Glutamatergic neuron (in vitro differentiated cells): ENCODE data around the gene BCAR3. TPM values are rescaled to one million over a fixed set of nuclear protein-coding genes. Genes with fewer than 3 reads are reported as not detected.

ENCODE experiments used
- DNase-seq: peaks from one replicate; pipeline ENCODE4 v3.0.0; 2022
- H3K27ac Mint-ChIP-seq: one replicate; pipeline ENCODE4 v1.8.0; 2020; ENCODE audit warnings: mild to moderate bottlenecking, mixed read lengths, inconsistent platforms; ENCODE audit not compliant: unreplicated experiment
- H3K27me3 Mint-ChIP-seq: one replicate; pipeline ENCODE4 v1.8.0; 2020; ENCODE audit warnings: mild to moderate bottlenecking, moderate library complexity, mixed read lengths, inconsistent platforms; ENCODE audit not compliant: unreplicated experiment
- H3K36me3 Mint-ChIP-seq: one replicate; pipeline ENCODE4 v1.8.0; 2020; ENCODE audit warnings: mild to moderate bottlenecking, mixed read lengths, inconsistent platforms; ENCODE audit not compliant: unreplicated experiment
- H3K4me1 Mint-ChIP-seq: one replicate; pipeline ENCODE4 v1.8.0; 2020; ENCODE audit warnings: mild to moderate bottlenecking, low read depth, mixed read lengths, inconsistent platforms; ENCODE audit not compliant: unreplicated experiment
- H3K4me3 Mint-ChIP-seq: one replicate; pipeline ENCODE4 v1.8.0; 2020; ENCODE audit warnings: mild to moderate bottlenecking, mixed read lengths, inconsistent platforms; ENCODE audit not compliant: unreplicated experiment
- H3K9me3 Mint-ChIP-seq: one replicate; pipeline ENCODE4 v1.8.0; 2020; ENCODE audit warnings: mild to moderate bottlenecking, moderate library complexity, mixed read lengths, inconsistent platforms; ENCODE audit not compliant: unreplicated experiment
- CTCF ChIP-seq: fragments of 200-600 bp; sonication (generic); IDR thresholded peaks from one replicate; pipeline ENCODE4 v1.5.0; 2021; ENCODE audit not compliant: partially characterized antibody, unreplicated experiment
- total RNA-seq: library from RNA; stranded (reverse); fragmentation: NEBNext Ultra II Directional; extraction: Animal tissue kit (Norgen Biotek cat#: 25700); gene quantifications from one replicate; pipeline ENCODE4 v1.2.1, GENCODE V29; 2021; ENCODE audit not compliant: unreplicated experiment

BCAR3 gene
- total RNA-seq, 1 donor from 2014 or later, result 12.8 TPM

GRCh38 chr1:93615582-93616150 lies 66.0 kb downstream of the BCAR3 start:
- Mint-ChIP-seq H3K36me3 (no peaks in the 10 kb centered on the region), H3K9me3 (peaks cover 13% of the 10 kb centered on the region), H3K4me1 (peaks cover 84% of the 10 kb centered on the region), H3K4me3 (peak overlapping the region; percentile 66), H3K27me3 (peaks cover 11% of the 10 kb centered on the region), H3K27ac (peak overlapping the region; percentile 95)
- DNase-seq, result peak; percentile 46
- TF ChIP-seq CTCF, result no peak

GRCh38 chr1:93614986-93615581 lies 66.6 kb downstream of the BCAR3 start:
- no peak for DNase-seq
- Mint-ChIP-seq H3K27me3 (peaks cover 11% of the 10 kb centered on the region), H3K4me1 (peaks cover 82% of the 10 kb centered on the region), H3K4me3 (peak overlapping the region; percentile 76), H3K36me3 (no peaks in the 10 kb centered on the region), H3K27ac (peak overlapping the region; percentile 95), H3K9me3 (peaks cover 10% of the 10 kb centered on the region)
- TF ChIP-seq CTCF, result no peak

- H3K4me3 Mint-ChIP-seq, result peak overlapping the region; percentile 76
- H3K4me1 Mint-ChIP-seq, result peaks cover 85% of the 10 kb centered on the region
- DNase-seq, result no peak
- no peak for TF ChIP-seq CTCF
- peaks cover 15% of the 10 kb centered on the region for H3K9me3 Mint-ChIP-seq
- peaks cover 11% of the 10 kb centered on the region for H3K27me3 Mint-ChIP-seq
- no peaks in the 10 kb centered on the region for H3K36me3 Mint-ChIP-seq
- peak overlapping the region; percentile 95 for H3K27ac Mint-ChIP-seq
These were observed 67.1 kb downstream of the BCAR3 start for GRCh38 chr1:93614541-93614940.

- Mint-ChIP-seq H3K4me3 (peak overlapping the region; percentile 76), H3K27me3 (peaks cover 11% of the 10 kb centered on the region), H3K27ac (peak overlapping the region; percentile 74), H3K9me3 (peaks cover 12% of the 10 kb centered on the region), H3K36me3 (no peaks in the 10 kb centered on the region), H3K4me1 (peaks cover 86% of the 10 kb centered on the region)
- TF ChIP-seq CTCF, result no peak
- no peak for DNase-seq
These were observed 67.7 kb downstream of the BCAR3 start for GRCh38 chr1:93613898-93614297.

- Mint-ChIP-seq H3K27ac (peak overlapping the region; percentile 75), H3K4me3 (peak overlapping the region; percentile 43), H3K9me3 (peaks cover 16% of the 10 kb centered on the region), H3K36me3 (no peaks in the 10 kb centered on the region), H3K4me1 (peaks cover 88% of the 10 kb centered on the region), H3K27me3 (peaks cover 11% of the 10 kb centered on the region)
- TF ChIP-seq CTCF, result no peak
- DNase-seq, result no peak
These were observed 69.1 kb downstream of the BCAR3 start for GRCh38 chr1:93612510-93612909.
